Keratinocyte (primary cell): ENCODE measurements around the gene INA. TPM values are rescaled to one million over a fixed set of nuclear protein-coding genes. Genes with fewer than 3 reads are reported as not detected.

Experiments used
- DNase-seq: peaks from one replicate; pipeline ENCODE4 v3.0.0-alpha.2; 2011; ENCODE audit warnings: low read depth, missing footprints, low spot score
- FAIRE-seq: peaks from 2 replicates; lab custom pipeline; 2011; peaks lifted over from hg19 to GRCh38; lab: Jason Lieb, UNC
- H2AFZ ChIP-seq: 2 replicates; pipeline ENCODE4 v1.6.0; 2012; ENCODE audit warnings: low read length, control low read depth, inconsistent platforms; ENCODE audit not compliant: control insufficient read depth
- H3K27ac ChIP-seq: 2 replicates; pipeline ENCODE4 v1.5.1; 2011; ENCODE audit warnings: low read length; ENCODE audit not compliant: control insufficient read depth, insufficient read depth
- H3K27me3 ChIP-seq: 3 replicates; pipeline ENCODE4 v1.6.0; 2011; ENCODE audit warnings: low read length; ENCODE audit not compliant: control insufficient read depth, insufficient read depth; ENCODE audit errors: extremely low read depth
- H3K36me3 ChIP-seq, 2 experiments: 2 replicates in 1 of 2; 3 replicates in 1 of 2; pipeline ENCODE4 v1.5.1; 2011; ENCODE audit warnings: low read length in 2 of 2, mild to moderate bottlenecking in 1 of 2; ENCODE audit not compliant: control insufficient read depth in 2 of 2, insufficient read depth in 2 of 2; ENCODE audit errors: extremely low read depth in 1 of 2
- H3K4me1 ChIP-seq: 3 replicates; pipeline ENCODE4 v1.5.1; 2011; ENCODE audit warnings: low read length; ENCODE audit not compliant: control insufficient read depth, insufficient read depth; ENCODE audit errors: extremely low read depth
- H3K4me2 ChIP-seq: 3 replicates; pipeline ENCODE4 v1.6.0; 2011; ENCODE audit warnings: low read depth, low read length; ENCODE audit not compliant: control insufficient read depth, insufficient read depth; ENCODE audit errors: extremely low read depth
- H3K4me3 ChIP-seq, 3 experiments: fragments of 200-600 bp in 1 of 3; sonication (generic) in 1 of 3; 2 replicates in 2 of 3; 3 replicates in 1 of 3; pipeline ENCODE4 v1.5.1; 2011 to 2016; ENCODE audit warnings: low read length in 3 of 3, mild to moderate bottlenecking in 3 of 3, control low read depth in 2 of 3, inconsistent platforms in 1 of 3, low read depth in 1 of 3, mixed read lengths in 1 of 3, mixed run types in 1 of 3, moderate library complexity in 1 of 3; ENCODE audit not compliant: control insufficient read depth in 2 of 3, insufficient read depth in 2 of 3; ENCODE audit errors: extremely low read depth in 1 of 3
- H3K79me2 ChIP-seq: 2 replicates; pipeline ENCODE4 v1.6.0; 2012; ENCODE audit warnings: low read length; ENCODE audit not compliant: control insufficient read depth, insufficient read depth
- H3K9ac ChIP-seq: 3 replicates; pipeline ENCODE4 v1.6.0; 2011; ENCODE audit warnings: low read length; ENCODE audit not compliant: control insufficient read depth, insufficient read depth; ENCODE audit errors: extremely low read depth
- H3K9me1 ChIP-seq: 3 replicates; pipeline ENCODE4 v1.6.0; 2011; ENCODE audit warnings: low read length; ENCODE audit not compliant: control insufficient read depth, insufficient read depth; ENCODE audit errors: extremely low read depth
- H3K9me3 ChIP-seq: 2 replicates; pipeline ENCODE4 v1.5.1; 2012; ENCODE audit warnings: low read depth, low read length; ENCODE audit not compliant: control insufficient read depth
- H4K20me1 ChIP-seq: 3 replicates; pipeline ENCODE4 v1.6.0; 2011; ENCODE audit warnings: low read length; ENCODE audit not compliant: control insufficient read depth, insufficient read depth; ENCODE audit errors: extremely low read depth
- CTCF ChIP-seq, 3 experiments: IDR thresholded peaks in 1 of 3; conservative IDR thresholded peaks in 1 of 3; optimal IDR thresholded peaks in 1 of 3; 2 replicates in 2 of 3; 3 replicates in 1 of 3; pipeline versions ENCODE3 to v1.5.1; 2011; ENCODE audit warnings: low read length in 3 of 3, mild to moderate bottlenecking in 3 of 3, moderate library complexity in 2 of 3, control low read depth in 1 of 3, inconsistent platforms in 1 of 3; ENCODE audit not compliant: insufficient read depth in 2 of 3; ENCODE audit errors: extremely low read depth in 1 of 3
- EZH2 ChIP-seq: IDR thresholded peaks from one replicate; pipeline ENCODE4 v1.6.1; 2012; ENCODE audit warnings: inconsistent platforms, mild to moderate bottlenecking, low read length, moderate library complexity
- dilution Hi-C: fragments of 300-500 bp; cut with MboI; formaldehyde crosslinking; loops from one replicate; pipeline ENCODE4 v1.7.0; 2020; ENCODE audit warnings: low sequenced_read_pairs; ENCODE audit not compliant: extremely low pct_ligation_motif_present
- polyA plus RNA-seq, 5 experiments: library from polyadenylated mRNA; depleted of rRNA in 3 of 5; stranded (reverse) in 3 of 5; stranded (forward) in 1 of 5; unstranded in 1 of 5; fragments of >200 nt; gene quantifications; 1 replicate in 1 of 5; 2 replicates in 3 of 5; 3 replicates in 1 of 5; pipeline versions ENCODE4 v1.2.1 to v1.2.3, GENCODE V29; 2011 to 2012; ENCODE audit warnings: missing spikeins in 2 of 5, low read depth in 1 of 5, low replicate concordance in 1 of 5

Gene INA
- polyA plus RNA-seq, 1 donor (not counting 4 experiments of a cell fraction or from before 2014, with no cell fraction given): 4.6 TPM

DNA sequence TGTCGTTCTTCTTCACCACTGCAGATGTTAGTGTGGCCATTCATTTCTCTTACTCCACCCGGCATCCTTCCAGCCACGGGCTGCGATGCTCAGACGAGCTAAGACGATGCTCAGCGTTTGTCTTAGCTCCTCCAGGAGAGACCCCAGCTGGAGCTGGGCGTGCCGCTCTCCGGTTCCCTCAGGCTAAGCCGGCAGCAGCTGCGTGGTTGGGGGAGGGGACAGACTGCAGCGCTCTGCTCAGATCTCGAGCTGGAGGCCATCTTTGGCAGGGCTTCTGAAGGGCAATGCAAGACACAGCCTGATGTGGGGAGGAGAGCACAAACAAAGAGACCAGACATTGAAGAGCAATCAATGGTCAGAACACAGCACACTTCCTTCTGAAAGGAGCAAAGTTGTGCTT lies 4.8 kb downstream of the INA start:
- Histone ChIP-seq H3K27ac (no peak overlapping the region), H3K27me3 (peaks cover 36% of the 10 kb centered on the region), H3K4me3 (no peak overlapping the region), H3K4me1 (peaks cover 4% of the 10 kb centered on the region), H3K9me3 (no peaks in the 10 kb centered on the region), H3K36me3 (no peaks in the 10 kb centered on the region), H2AFZ (no peak overlapping the region), H4K20me1 (no peaks in the 10 kb centered on the region), H3K4me2 (no peak overlapping the region), H3K9me1 (no peaks in the 10 kb centered on the region), H3K79me2 (no peaks in the 10 kb centered on the region), H3K9ac (no peak overlapping the region)
- dilution Hi-C loops: no loop called here
- no peak for DNase-seq
- no peak for TF ChIP-seq EZH2
- TF ChIP-seq CTCF (optimal IDR thresholded peaks at IDR 0.05 in 1 of 3, IDR thresholded peaks at IDR 0.05 in 1 of 3, conservative IDR thresholded peaks at IDR 0.05 in 1 of 3; ENCODE audit: extremely low read depth in 1 of 3, insufficient read depth in 2 of 3, low read length in 3 of 3): no peak
- FAIRE-seq: no peak

DNA sequence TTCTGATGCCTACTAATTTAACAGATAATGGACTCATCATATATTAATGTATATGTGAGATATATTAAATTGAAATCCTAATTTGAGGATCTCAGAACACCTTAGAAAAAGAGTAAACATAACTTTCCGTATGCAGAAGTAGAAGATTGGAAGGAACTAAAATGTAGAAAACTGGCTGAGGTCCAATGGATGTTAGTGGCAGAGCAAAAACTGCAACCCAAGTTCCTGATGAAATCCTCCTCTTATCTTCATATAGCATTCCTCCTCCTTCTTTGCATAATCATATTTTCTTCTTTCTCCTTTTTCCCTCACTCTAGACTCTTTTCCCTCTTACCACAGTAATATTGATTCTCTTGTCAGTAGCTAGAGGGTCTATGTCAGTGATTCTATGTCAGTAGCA lies 6.0 kb downstream of the INA start:
- Histone ChIP-seq H3K4me2 (no peak overlapping the region), H3K9ac (no peak overlapping the region), H3K27me3 (peaks cover 25% of the 10 kb centered on the region), H3K27ac (no peak overlapping the region), H2AFZ (no peak overlapping the region), H3K36me3 (no peaks in the 10 kb centered on the region), H3K4me1 (peaks cover under 1% of the 10 kb centered on the region), H3K9me1 (no peaks in the 10 kb centered on the region), H4K20me1 (no peaks in the 10 kb centered on the region), H3K79me2 (no peaks in the 10 kb centered on the region), H3K9me3 (no peaks in the 10 kb centered on the region), H3K4me3 (no peak overlapping the region)
- FAIRE-seq: no peak
- no peak for DNase-seq
- TF ChIP-seq EZH2 (no peak), CTCF (optimal IDR thresholded peaks at IDR 0.05 in 1 of 3, IDR thresholded peaks at IDR 0.05 in 1 of 3, conservative IDR thresholded peaks at IDR 0.05 in 1 of 3; ENCODE audit: extremely low read depth in 1 of 3, insufficient read depth in 2 of 3, low read length in 3 of 3) (no peak)
- dilution Hi-C loops: no loop called here
